Activated naive CD8-positive, alpha-beta T cell treated with anti-CD3 and anti-CD28 coated beads, Interleukin-2, amount 10 ng/mL, durations not matched to agents 7 days and 5 days (primary cell): ENCODE measurements around the gene B3GNT3. TPM values are rescaled to one million over a fixed set of nuclear protein-coding genes. Genes with fewer than 3 reads are reported as not detected.
"Not testable (repeated sequence)": the region's sequence is repeated elsewhere in the genome, so short reads cannot be mapped to it uniquely, and the experiment has no call there.

ENCODE experiments used
- ATAC-seq: fragments of 150-1000 bp; cut with Tn5 transposase; one replicate; pipeline ENCODE4 v1.10.0; 2021; ENCODE audit warnings: low read depth, moderate library complexity
- POLR2A ChIA-PET: fragments of 350-600 bp; sonication (Branson Sonifier 250); formaldehyde crosslinking; loops from one replicate; lab custom pipeline; 2021; ENCODE audit warnings: antibody characterized with exemption; lab: Charles Lee
- DNase-seq: peaks from one replicate; pipeline ENCODE4 v3.0.0; 2021
- H3K27ac Mint-ChIP-seq: one replicate; pipeline ENCODE4 v1.8.0; 2022; ENCODE audit warnings: mild to moderate bottlenecking, mixed read lengths
- H3K27me3 Mint-ChIP-seq: one replicate; pipeline ENCODE4 v1.8.0; 2022; ENCODE audit warnings: mild to moderate bottlenecking, moderate library complexity, mixed read lengths
- H3K36me3 Mint-ChIP-seq: one replicate; pipeline ENCODE4 v1.8.0; 2021; ENCODE audit warnings: mild to moderate bottlenecking, mixed read lengths
- H3K4me1 Mint-ChIP-seq: one replicate; pipeline ENCODE4 v1.8.0; 2021; ENCODE audit warnings: mixed read lengths
- H3K4me3 Mint-ChIP-seq: one replicate; pipeline ENCODE4 v1.8.0; 2022; ENCODE audit warnings: mild to moderate bottlenecking, moderate library complexity, mixed read lengths
- H3K9me3 Mint-ChIP-seq: one replicate; pipeline ENCODE4 v1.8.0; 2021; ENCODE audit warnings: mixed read lengths
- total RNA-seq, 2 experiments: library from RNA; stranded (reverse); gene quantifications; one replicate each; pipeline ENCODE4 v1.2.3, GENCODE V29; 2021

B3GNT3 gene
- total RNA-seq, 2 experiments from 2014 or later = not detected

GRCh38 chr19:17796013-17796837, 1.3 kb downstream of the B3GNT3 start:
- H3K27me3 Mint-ChIP-seq = peaks cover 22% of the 10 kb centered on the region
- POLR2A ChIA-PET = interaction anchor here (2.1 kb wide), 1 partner anchor 63 kb away, joined by 6 read pairs; the partner anchor contains the start of gene RPL18A
- no peak overlapping the region for H3K27ac Mint-ChIP-seq
- H3K4me3 Mint-ChIP-seq = no peak overlapping the region
- DNase-seq = no peak
- H3K36me3 Mint-ChIP-seq = no peaks in the 10 kb centered on the region
- peak; percentile 37 for ATAC-seq
- peaks cover 8% of the 10 kb centered on the region for H3K4me1 Mint-ChIP-seq
- no peaks in the 10 kb centered on the region for H3K9me3 Mint-ChIP-seq

GRCh38 chr19:17796838-17797423, 2.0 kb downstream of the B3GNT3 start:
- peaks cover 22% of the 10 kb centered on the region for H3K27me3 Mint-ChIP-seq
- H3K9me3 Mint-ChIP-seq = no peaks in the 10 kb centered on the region
- peaks cover 3% of the 10 kb centered on the region for H3K4me1 Mint-ChIP-seq
- H3K4me3 Mint-ChIP-seq = no peak overlapping the region
- no peak overlapping the region for H3K27ac Mint-ChIP-seq
- no peak for ATAC-seq
- H3K36me3 Mint-ChIP-seq = no peaks in the 10 kb centered on the region
- POLR2A ChIA-PET = no interaction called here
- DNase-seq = no peak

GRCh38 chr19:17797424-17798201, 2.7 kb downstream of the B3GNT3 start:
- no peak for DNase-seq
- Mint-ChIP-seq H3K4me1 (peaks cover 5% of the 10 kb centered on the region), H3K27ac (no peak overlapping the region)

GRCh38 chr19:17798599-17798998, 3.7 kb downstream of the B3GNT3 start:
- H3K36me3 Mint-ChIP-seq, H3K4me3 Mint-ChIP-seq, POLR2A ChIA-PET, DNase-seq, ATAC-seq, H3K27ac Mint-ChIP-seq, H3K9me3 Mint-ChIP-seq: not testable (repeated sequence)
- Mint-ChIP-seq H3K27me3 (peaks cover 20% of the 10 kb centered on the region), H3K4me1 (peaks cover 12% of the 10 kb centered on the region)

More at GRCh38 chr19:17797424-17798201, 2.7 kb downstream of the B3GNT3 start:
- no peak overlapping the region for H3K4me3 Mint-ChIP-seq
- H3K9me3 Mint-ChIP-seq = no peaks in the 10 kb centered on the region
- ATAC-seq = no peak
- H3K36me3 Mint-ChIP-seq = no peaks in the 10 kb centered on the region
- peaks cover 20% of the 10 kb centered on the region for H3K27me3 Mint-ChIP-seq
- POLR2A ChIA-PET = no interaction called here

GRCh38 chr19:17802137-17802858, 7.4 kb downstream of the B3GNT3 start:
- H3K36me3 Mint-ChIP-seq = no peaks in the 10 kb centered on the region
- DNase-seq = no peak
- peaks cover 6% of the 10 kb centered on the region for H3K27me3 Mint-ChIP-seq
- no peak for ATAC-seq
- POLR2A ChIA-PET = interaction anchor here (0.5 to 2.3 kb wide), 8 partner anchors 7 to 397 kb away, joined by 3 to 7 read pairs (median 4); partner anchors contain the start of genes B3GNT3, BST2, JAK3 and MAP1S
- no peaks in the 10 kb centered on the region for H3K9me3 Mint-ChIP-seq
- no peak overlapping the region for H3K4me3 Mint-ChIP-seq
- peaks cover 17% of the 10 kb centered on the region for H3K4me1 Mint-ChIP-seq
- H3K27ac Mint-ChIP-seq = peak overlapping the region; percentile 14

GRCh38 chr19:17803264-17803896, 8.4 kb downstream of the B3GNT3 start:
- peak overlapping the region; percentile 35 for H3K27ac Mint-ChIP-seq
- H3K9me3 Mint-ChIP-seq = no peaks in the 10 kb centered on the region
- ATAC-seq (peak; percentile 63), DNase-seq (peak; percentile 59)
- no peaks in the 10 kb centered on the region for H3K36me3 Mint-ChIP-seq
- H3K4me3 Mint-ChIP-seq = peak overlapping the region; percentile 68
- H3K4me1 Mint-ChIP-seq = peaks cover 20% of the 10 kb centered on the region
- peaks cover 9% of the 10 kb centered on the region for H3K27me3 Mint-ChIP-seq
- POLR2A ChIA-PET = interaction anchor here (0.7 to 2.3 kb wide), 5 partner anchors 9 to 470 kb away, joined by 3 to 7 read pairs (median 6); partner anchors contain the start of genes B3GNT3, JAK3 and MAP1S

GRCh38 chr19:17805427-17805826, 10.5 kb downstream of the B3GNT3 start:
- H3K36me3 Mint-ChIP-seq = no peaks in the 10 kb centered on the region
- H3K4me3 Mint-ChIP-seq = no peak overlapping the region
- H3K4me1 Mint-ChIP-seq = peaks cover 20% of the 10 kb centered on the region
- H3K9me3 Mint-ChIP-seq = no peaks in the 10 kb centered on the region
- no peak for DNase-seq
- peaks cover 11% of the 10 kb centered on the region for H3K27me3 Mint-ChIP-seq
- H3K27ac Mint-ChIP-seq = no peak overlapping the region
- POLR2A ChIA-PET = interaction anchor here (1.7 kb wide), 1 partner anchor 30 kb away, joined by 7 read pairs; no protein-coding TSS in a partner anchor
- ATAC-seq = no peak

GRCh38 chr19:17806945-17807344, 12.0 kb downstream of the B3GNT3 start:
- peak overlapping the region; percentile 22 for H3K27ac Mint-ChIP-seq
- POLR2A ChIA-PET = no interaction called here
- H3K36me3 Mint-ChIP-seq = no peaks in the 10 kb centered on the region
- H3K4me3 Mint-ChIP-seq = peak overlapping the region; percentile 66
- ATAC-seq = no peak
- no peak for DNase-seq
- peaks cover 11% of the 10 kb centered on the region for H3K27me3 Mint-ChIP-seq
- H3K4me1 Mint-ChIP-seq = peaks cover 20% of the 10 kb centered on the region
- no peaks in the 10 kb centered on the region for H3K9me3 Mint-ChIP-seq

GRCh38 chr19:17807731-17808316, 12.9 kb downstream of the B3GNT3 start:
- Mint-ChIP-seq H3K27me3 (peaks cover 11% of the 10 kb centered on the region), H3K9me3 (no peaks in the 10 kb centered on the region), H3K4me3 (peak overlapping the region; percentile 65), H3K36me3 (no peaks in the 10 kb centered on the region), H3K4me1 (peaks cover 17% of the 10 kb centered on the region), H3K27ac (peak overlapping the region; percentile 51)
- ATAC-seq (peak; percentile 70), DNase-seq (peak; percentile 47)
- POLR2A ChIA-PET = interaction anchor here (2.4 kb wide), 1 partner anchor 40 kb away, joined by 8 read pairs; the partner anchor contains the start of gene JAK3

GRCh38 chr19:17811103-17811502, 16.2 kb downstream of the B3GNT3 start:
- H3K27ac Mint-ChIP-seq = no peak overlapping the region
- POLR2A ChIA-PET = no interaction called here

GRCh38 chr19:17811681-17812080, 16.7 kb downstream of the B3GNT3 start:
- Mint-ChIP-seq H3K4me1 (peaks cover 8% of the 10 kb centered on the region), H3K27me3 (peaks cover 11% of the 10 kb centered on the region), H3K36me3 (peaks cover 1% of the 10 kb centered on the region), H3K4me3 (no peak overlapping the region), H3K9me3 (no peaks in the 10 kb centered on the region), H3K27ac (no peak overlapping the region)
- POLR2A ChIA-PET = no interaction called here
- DNase-seq (no peak), ATAC-seq (no peak)

More at GRCh38 chr19:17811103-17811502, 16.2 kb downstream of the B3GNT3 start:
- H3K4me1 Mint-ChIP-seq = peaks cover 8% of the 10 kb centered on the region
- ATAC-seq (no peak), DNase-seq (no peak)
- peaks cover 11% of the 10 kb centered on the region for H3K27me3 Mint-ChIP-seq
- no peaks in the 10 kb centered on the region for H3K9me3 Mint-ChIP-seq
- peaks cover 1% of the 10 kb centered on the region for H3K36me3 Mint-ChIP-seq
- no peak overlapping the region for H3K4me3 Mint-ChIP-seq

- DNase-seq (no peak), ATAC-seq (no peak)
- Mint-ChIP-seq H3K27me3 (peaks cover 10% of the 10 kb centered on the region), H3K4me3 (no peak overlapping the region), H3K27ac (no peak overlapping the region), H3K4me1 (peaks cover 8% of the 10 kb centered on the region), H3K36me3 (peaks cover 1% of the 10 kb centered on the region), H3K9me3 (no peaks in the 10 kb centered on the region)
- POLR2A ChIA-PET = no interaction called here
Measured at GRCh38 chr19:17812099-17812498, 17.2 kb downstream of the B3GNT3 start.
